GM21526 (cell line): ENCODE measurements around the gene TPPP2.

ENCODE experiments used
- ATAC-seq: cut with Tn5 transposase; IDR thresholded peaks from one replicate; pipeline ENCODE4 v1.9.1; 2021; ENCODE audit warnings: moderate library complexity; ENCODE audit not compliant: unreplicated experiment, low FRiP score

Gene TPPP2

DNA sequence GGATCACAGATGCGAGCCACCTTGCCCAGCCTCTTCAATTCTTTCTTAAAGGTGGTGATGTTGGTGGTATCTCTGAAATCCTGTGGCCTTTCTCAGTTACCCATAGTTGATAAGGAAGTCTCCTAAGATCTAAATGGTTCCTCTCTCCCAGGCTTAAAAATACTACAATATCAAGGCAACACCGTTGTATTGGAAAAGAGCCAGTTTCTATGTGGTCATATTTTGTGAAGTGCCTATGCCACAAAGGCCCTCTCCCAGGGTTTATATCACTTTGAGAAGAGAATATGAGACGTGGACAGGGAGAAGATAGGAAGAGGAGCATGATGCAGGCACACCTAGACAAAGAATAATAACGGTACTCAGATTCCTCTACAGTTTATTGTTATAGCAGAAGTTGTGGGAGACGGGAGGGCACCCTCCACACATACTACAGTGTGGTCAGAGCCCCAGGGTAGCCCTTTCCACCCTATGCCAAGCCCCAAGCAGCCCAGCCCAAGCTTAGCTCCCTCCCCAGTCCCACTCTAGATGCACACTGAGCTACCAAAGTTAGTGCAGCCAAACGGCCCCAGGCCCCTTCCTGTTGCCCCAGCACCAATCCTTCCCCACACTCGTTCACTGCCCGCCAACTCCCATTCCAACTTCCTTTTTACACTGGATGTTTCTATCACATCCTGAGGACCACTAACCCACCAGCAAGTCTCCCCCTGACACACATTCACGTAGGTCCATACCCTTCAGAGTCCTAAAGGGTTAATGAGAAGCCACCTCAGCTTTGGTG is 13.4 kb upstream of the TPPP2 start:
- ATAC-seq, result no peak

DNA sequence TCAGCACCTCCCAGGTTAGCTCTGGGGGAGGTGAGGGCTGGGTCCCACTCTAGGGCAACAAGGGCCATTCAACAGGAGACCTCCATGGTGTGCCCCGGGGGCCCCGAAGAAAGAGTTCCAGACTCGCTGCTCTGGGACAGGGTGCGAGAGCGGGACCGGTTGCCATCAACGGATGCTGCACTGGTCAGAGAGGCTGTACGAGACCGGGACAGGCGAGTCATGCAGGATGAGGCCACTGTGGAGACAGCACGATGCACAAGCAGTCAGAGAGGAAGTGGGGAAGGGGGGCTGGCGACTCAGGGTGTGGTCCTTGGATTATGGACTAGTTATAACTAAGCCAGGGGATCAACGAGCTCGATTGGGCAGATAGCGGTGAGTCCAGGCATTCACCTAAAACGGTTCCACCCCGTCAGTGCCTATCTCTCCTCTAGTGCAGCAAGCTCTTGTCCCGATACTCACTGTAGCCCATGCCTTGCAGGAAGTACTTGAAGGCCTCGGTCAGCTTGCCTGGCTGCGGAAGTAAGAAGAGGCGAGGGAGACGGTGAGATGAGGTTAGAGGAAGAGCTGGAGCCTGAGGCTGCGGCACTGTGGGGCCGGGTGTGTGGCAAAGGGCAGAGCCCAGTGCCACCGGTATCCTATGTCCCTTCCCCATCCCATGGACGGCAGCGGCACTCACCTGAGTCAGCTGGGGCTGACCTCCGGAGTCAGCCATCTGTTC is 12.3 kb upstream of the TPPP2 start:
- ATAC-seq, result no peak

DNA sequence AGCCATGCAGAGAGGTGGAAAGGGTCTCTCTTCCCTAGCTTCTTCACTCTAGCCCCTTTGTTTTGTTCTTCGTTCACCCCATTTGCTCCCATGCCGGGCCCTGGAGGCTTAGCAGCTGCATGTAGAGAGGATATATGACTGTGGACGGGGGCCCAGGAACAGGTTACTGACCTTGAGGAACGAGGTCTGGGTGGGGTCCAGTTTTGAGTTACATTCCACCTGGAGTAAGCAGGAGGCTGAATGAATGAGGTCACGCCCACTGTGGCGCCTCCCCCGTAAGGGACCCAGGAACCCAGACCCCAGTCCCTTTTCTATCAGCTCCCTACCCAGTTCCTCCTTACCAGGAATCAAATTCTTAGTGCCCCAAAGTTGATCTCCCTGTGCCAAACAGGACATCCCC is 11.7 kb upstream of the TPPP2 start:
- ATAC-seq, result no peak

DNA sequence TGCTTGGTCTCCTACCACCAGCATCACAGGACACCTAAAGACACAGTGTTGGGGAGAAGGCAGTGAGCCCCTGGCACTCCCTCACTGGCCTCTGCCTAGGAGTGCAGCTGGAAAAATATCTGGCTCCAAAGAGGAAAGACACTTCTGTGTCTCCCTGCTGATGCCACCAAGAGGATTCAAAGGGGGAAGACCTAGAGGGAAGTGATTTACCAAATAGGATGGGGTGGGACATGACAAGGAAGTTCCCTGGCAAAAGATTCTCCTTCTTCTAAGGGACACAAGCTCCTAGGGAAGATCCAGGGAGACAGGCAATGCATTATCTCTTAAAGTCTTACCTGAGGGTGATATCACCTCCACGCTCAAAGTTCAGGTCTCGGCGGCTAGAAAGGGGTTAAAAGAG is 11.2 kb upstream of the TPPP2 start:
- no peak for ATAC-seq

GRCh38 chr14:21019366-21019765 is 10.7 kb upstream of the TPPP2 start:
- no peak for ATAC-seq

- no peak for ATAC-seq
Measured at GRCh38 chr14:21020977-21021545, 9.0 kb upstream of the TPPP2 start.

- ATAC-seq, result no peak
Measured at GRCh38 chr14:21022686-21023085, 7.3 kb upstream of the TPPP2 start.

DNA sequence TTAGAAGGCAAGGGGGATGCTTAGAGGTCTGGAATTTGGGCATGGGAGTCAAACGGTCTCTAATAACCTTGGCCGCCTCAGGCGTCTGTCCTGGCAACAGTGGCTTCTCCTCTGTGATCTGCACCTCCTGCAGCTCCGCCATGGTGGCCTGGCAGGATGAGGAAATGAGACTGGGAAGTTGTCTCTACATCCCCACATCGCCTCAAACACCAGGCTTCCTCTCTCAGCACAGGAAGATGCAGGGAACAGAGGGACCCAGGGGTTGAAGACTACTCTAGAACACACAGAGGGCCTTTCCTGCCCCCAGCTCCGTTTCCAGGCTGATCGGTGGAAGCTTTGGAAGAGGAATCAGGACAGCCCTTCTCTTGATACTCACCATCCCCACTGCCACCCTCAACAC is 6.8 kb upstream of the TPPP2 start:
- ATAC-seq, result no peak

DNA sequence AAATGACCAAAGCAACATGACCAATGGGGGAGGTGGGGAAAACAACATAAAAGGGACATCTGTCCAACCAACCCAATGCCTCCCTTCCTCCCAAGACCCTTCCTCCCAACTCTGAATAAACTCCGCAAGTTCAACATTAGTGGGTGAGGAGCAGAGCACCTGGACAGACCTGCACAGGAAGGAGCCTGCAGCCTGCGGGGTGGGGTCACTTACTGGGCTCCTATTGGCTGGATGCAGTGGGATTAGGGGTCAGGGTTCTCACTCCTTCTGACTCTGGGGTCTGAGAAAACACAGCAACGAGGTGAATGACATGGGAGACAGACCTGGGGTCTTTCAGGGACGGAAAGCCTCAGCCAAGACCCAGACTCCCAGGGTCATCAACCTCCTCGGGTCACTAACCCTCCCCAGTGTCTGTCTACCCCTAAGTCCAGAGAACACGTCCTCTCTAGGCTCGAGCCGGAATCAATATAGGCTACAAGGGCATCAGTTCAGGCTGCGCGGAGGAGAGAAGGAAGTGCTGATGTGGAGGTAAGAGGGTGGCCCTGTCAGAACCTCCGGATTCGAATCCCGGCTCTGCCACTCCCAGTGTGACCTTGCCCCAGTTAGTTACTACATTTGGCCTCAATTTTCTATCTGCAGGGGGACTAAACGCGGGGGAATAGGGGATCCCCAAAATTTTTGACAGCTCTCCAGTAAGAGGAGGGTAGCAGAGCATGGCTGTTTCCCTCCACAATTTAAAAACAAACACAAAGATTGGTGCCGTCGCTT is 6.0 kb upstream of the TPPP2 start:
- ATAC-seq, result no peak

- ATAC-seq, result no peak
Measured at GRCh38 chr14:21024585-21025370, 5.2 kb upstream of the TPPP2 start, which contains the start of gene NDRG2. NDRG2 (minus strand) TSS chr14:21025061; CDS start chr14:21023315, 1,746 bp downstream.

DNA sequence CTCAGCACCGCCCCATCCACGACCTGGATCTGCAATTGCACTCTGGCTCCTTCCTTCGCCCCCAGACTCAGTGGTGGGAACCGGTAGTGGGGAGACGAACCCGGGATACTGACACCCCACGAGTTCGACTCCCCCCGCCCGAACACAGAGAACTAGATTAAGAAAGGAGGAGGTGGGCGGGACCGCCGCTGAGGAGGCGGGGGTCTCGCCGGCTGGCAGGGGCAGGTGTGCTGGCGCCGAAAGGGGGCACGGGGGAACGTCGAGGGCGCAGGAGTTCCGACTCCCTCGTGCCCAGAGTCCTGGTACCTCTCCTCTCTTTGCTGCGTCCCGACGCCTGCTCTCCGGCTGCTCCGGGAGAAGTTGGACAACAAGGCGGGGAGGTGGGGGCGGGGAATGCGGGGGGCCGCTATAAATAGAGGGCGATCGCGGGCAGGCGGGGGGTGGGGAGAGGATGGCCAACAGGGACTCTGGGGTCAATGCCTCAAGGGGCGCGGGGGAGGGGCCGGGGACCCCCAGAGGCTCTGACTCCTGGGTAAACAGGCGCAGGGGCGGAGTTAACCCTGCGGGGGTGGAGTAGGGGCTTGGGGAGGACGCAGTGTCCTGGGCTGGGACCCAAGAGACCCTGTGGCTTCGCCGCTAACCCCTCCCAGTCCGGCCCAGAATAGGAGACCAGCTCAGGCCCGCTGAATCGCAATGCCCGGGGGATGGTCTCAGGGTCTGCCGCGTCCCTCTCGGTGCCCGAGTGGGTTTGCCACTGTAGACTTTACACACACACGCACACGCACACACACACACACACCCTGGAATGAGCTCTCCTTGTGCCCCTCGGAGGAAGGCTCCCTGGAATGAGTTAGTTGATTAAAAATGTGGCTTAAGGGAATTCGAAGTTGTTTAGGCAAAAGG is 4.4 kb upstream of the TPPP2 start:
- ATAC-seq, result no peak

GRCh38 chr14:21026274-21026987 is 3.6 kb upstream of the TPPP2 start:
- no peak for ATAC-seq

DNA sequence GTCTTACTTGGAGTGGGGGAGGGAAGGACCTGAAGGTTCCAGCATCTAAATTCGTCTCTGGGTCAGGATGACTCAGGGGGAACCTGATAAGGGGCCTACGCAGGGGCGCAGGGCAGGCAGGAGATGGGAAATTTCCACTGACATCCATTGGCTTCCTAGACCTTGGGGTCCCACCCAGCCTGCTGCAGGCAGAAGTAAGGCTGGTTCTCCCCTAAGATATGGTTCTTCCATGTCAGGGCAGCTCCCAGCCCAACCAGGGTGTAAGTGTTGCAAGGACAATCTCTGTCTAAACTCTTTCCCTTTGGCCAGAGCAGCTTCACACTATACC is 3.1 kb upstream of the TPPP2 start:
- ATAC-seq, result no peak

DNA sequence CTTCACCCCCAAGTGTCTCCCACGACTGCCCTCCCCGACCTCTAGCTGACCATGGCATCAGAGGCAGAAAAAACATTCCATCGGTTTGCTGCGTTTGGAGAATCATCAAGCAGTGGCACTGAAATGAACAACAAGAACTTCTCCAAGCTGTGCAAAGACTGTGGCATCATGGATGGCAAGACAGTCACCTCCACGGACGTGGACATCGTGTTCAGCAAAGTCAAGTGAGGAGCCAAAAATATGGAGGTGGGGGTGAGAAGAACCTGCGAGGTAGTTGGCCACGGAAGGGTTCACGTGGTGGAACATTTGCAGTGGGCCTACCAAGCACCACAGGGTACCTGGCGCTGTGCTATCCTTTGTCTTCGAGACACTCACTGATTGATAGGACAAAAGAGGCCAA is 514 bp downstream of the TPPP2 start:
- ATAC-seq, result no peak

GRCh38 chr14:21032326-21033132 is 2.5 kb downstream of the TPPP2 start:
- no peak for ATAC-seq

DNA sequence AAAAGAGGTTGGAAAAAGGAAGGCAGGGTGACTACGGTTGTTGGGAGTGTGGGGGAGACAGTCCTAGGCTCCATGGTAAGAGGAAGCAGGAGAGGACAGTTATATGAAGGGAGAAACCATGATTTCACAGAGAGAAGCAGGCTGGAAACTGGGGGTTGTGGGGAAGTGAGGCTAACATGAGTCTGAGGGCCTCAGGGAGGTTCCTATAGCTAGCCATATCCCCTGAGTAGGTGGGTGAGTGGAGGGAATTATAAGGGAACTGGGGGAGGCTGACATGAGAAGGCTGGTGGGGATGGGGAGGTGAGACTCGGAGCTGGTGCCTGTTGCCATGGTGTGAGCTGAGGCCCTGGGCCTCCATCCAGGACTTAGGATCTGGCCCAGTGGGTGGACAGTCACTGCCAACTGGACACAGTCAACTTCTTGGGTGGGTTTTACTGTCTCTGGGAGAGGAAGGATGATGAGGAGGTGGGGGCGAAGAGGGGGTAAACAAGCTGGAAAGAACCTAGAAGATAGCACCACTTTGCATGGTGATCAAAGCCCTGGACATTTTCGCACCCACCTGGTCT is 3.2 kb downstream of the TPPP2 start:
- no peak for ATAC-seq

DNA sequence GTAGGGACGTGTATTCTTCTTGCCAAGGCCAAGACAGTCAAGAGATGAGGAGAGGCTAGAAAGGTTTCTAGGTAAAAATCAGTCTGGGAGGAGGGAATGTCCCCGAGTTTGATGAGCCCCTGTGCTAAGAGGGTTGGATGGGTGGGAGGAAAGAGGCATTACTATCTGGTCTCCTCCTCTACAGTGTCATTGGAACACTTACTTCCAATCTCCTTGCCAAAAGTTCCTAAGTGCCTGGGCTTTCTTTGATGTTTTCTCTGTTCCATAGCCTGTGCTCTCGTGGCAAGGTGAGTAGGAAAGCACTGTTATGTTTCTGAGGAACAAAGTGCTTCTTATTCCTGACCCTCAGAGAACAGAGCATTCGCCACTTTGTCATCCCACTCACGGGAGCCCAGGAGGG is 4.7 kb downstream of the TPPP2 start, which contains the start of gene RNASE13:
Gene RNASE13 (minus strand): TSS at position 101 of the 400 bp plus-strand sequence. CDS start 519 bp downstream, outside the sequence.
- ATAC-seq, result no peak
